VCaP (cell line): ENCODE measurements around the gene CATSPERE.

Experiments used
- H3K27ac ChIP-seq: fragments of 450-650 bp; 2 replicates; pipeline ENCODE4 v1.5.1; 2017
- TF ChIP-seq, protein P1 (sequence below): fragments of 450-650 bp; conservative IDR thresholded peaks from 2 replicates; pipeline ENCODE4 v1.5.1; 2017; ENCODE audit warnings: mild to moderate bottlenecking, moderate library complexity

The CATSPERE gene

DNA sequence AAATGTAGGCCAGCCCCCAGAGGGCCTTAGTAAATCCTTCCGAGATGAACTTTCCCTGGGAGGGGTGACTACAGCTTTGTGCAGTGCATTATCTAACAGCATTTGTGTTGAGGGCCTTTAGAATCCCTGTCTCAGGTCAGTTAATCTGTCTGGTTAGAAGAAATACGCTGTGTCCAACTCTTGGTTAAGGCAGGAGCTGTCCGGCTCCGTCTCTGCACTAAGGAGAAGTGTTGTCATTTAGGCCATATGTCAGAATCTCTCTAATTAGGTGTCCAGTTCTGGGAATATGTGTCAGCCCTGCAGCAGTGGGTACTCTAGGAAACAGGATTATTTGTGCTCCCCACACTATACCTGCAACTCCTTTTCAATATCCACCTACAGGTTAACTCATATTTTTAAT, 124.8 kb downstream of the CATSPERE start:
- TF ChIP-seq, protein P1, sequence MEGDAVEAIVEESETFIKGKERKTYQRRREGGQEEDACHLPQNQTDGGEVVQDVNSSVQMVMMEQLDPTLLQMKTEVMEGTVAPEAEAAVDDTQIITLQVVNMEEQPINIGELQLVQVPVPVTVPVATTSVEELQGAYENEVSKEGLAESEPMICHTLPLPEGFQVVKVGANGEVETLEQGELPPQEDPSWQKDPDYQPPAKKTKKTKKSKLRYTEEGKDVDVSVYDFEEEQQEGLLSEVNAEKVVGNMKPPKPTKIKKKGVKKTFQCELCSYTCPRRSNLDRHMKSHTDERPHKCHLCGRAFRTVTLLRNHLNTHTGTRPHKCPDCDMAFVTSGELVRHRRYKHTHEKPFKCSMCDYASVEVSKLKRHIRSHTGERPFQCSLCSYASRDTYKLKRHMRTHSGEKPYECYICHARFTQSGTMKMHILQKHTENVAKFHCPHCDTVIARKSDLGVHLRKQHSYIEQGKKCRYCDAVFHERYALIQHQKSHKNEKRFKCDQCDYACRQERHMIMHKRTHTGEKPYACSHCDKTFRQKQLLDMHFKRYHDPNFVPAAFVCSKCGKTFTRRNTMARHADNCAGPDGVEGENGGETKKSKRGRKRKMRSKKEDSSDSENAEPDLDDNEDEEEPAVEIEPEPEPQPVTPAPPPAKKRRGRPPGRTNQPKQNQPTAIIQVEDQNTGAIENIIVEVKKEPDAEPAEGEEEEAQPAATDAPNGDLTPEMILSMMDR, result no peak

DNA sequence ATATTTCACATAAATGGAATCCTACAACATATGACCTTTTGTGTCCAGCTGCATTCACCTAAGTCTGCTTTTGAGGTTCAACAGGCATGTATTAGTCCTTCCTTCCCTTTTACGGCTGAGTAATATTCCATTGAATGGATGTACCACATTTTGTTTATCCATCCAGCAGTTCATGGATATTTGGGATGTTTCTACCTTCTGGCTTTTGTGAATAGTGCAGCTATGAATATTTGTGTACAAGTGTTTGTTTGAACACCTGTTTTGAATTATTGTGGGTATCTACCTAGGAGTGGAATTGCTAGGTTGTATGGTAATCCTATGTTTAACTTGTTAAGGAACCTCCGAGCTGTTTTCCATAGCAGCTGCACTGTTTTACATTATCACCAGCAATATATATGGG, 129.6 kb downstream of the CATSPERE start:
- no peak overlapping the region for H3K27ac ChIP-seq
- TF ChIP-seq, protein P1, result no peak

More for the DNA sequence above, 124.8 kb downstream of the CATSPERE start:
- H3K27ac ChIP-seq, result no peak overlapping the region

- TF ChIP-seq, protein P1, result no peak
- H3K27ac ChIP-seq, result no peak overlapping the region
Measured at GRCh38 chr1:244598611-244599010, 137.5 kb downstream of the CATSPERE start.

GRCh38 chr1:244599937-244600350, 138.9 kb downstream of the CATSPERE start:
- H3K27ac ChIP-seq, result no peak overlapping the region

DNA sequence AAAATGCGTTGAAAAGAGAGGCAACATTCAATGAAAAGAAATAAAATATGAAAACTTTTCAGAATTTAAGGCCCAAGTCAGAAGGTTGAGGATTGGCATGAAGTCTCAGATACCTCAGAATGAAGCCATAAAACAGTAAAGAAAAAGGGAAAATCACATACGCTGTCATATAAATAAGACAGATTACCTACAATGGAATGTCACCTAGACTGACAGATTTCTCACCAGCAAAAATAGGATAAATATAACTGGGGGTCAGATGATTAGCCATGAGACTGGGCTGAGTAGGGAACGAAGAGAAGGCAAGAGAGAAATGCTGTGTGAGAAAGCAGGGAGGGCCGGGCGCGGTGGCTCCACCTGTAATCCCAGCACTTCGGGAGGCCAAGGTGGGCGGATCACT, 140.3 kb downstream of the CATSPERE start:
- no peak overlapping the region for H3K27ac ChIP-seq
- TF ChIP-seq, protein P1, result no peak

More at GRCh38 chr1:244599937-244600350, 138.9 kb downstream of the CATSPERE start:
- TF ChIP-seq, protein P1, result no peak

- TF ChIP-seq, protein P1, result peak; percentile 85
- H3K27ac ChIP-seq, result no peak overlapping the region
Measured at GRCh38 chr1:244603498-244603897, 142.4 kb downstream of the CATSPERE start.

- TF ChIP-seq, protein P1, result no peak
- no peak overlapping the region for H3K27ac ChIP-seq
Measured at GRCh38 chr1:244605835-244606370, 144.8 kb downstream of the CATSPERE start.
